HCT116 (cell line): ENCODE measurements around the gene NAALADL2. TPM values are rescaled to one million over a fixed set of nuclear protein-coding genes. Genes with fewer than 3 reads are reported as not detected.

Experiments
- ATAC-seq: fragments of 200-7000 bp; cut with Tn5 transposase; 2 replicates; pipeline ENCODE4 v1.9.1; 2020; ENCODE audit warnings: mild to moderate bottlenecking, moderate library complexity
- BruUV-seq: library from RNA; stranded (reverse); fragments of 400-500 nt; replicated peaks from 2 replicates; lab custom pipeline; 2021; lab: Mats Ljungman, UMichigan
- CTCF ChIA-PET: fragments of 300-600 bp; sonication (Branson Sonifier 250); formaldehyde crosslinking; loops from one replicate; lab custom pipeline; 2021; ENCODE audit warnings: antibody characterized with exemption; lab: Charles Lee
- POLR2A ChIA-PET: fragments of 300-600, 350-600 bp; sonication (Branson Sonifier 250); formaldehyde crosslinking; loops from one replicate; lab custom pipeline; 2021; ENCODE audit warnings: antibody characterized with exemption; lab: Charles Lee
- RAD21 ChIA-PET, 2 experiments: fragments of 300-600 bp; sonication (Branson Sonifier 250); formaldehyde crosslinking; loops; one replicate each; lab custom pipeline; 2023; ENCODE audit warnings: low total read pairs in 2 of 2; ENCODE audit not compliant: uncharacterized antibody in 2 of 2, unreplicated experiment in 2 of 2, low non-redundant PET in 1 of 2; lab: Charles Lee
- DNase-seq: peaks from one replicate; pipeline ENCODE4 v3.0.0-alpha.2; 2010; ENCODE audit warnings: low read depth, low spot score
- H2AFZ ChIP-seq: fragments of 200-600 bp; shearing (Covaris generic), sonication (generic); 2 replicates; pipeline ENCODE4 v1.6.1; 2017; ENCODE audit warnings: low read depth, mixed run types, mixed read lengths, antibody characterized with exemption, low read length; ENCODE audit not compliant: poor library complexity, severe bottlenecking
- H3K27ac ChIP-seq: 2 replicates; pipeline ENCODE4 v1.5.1; 2012; ENCODE audit warnings: low read depth, low read length
- H3K27me3 ChIP-seq: fragments of 200-600 bp; sonication (generic); 2 replicates; pipeline ENCODE4 v1.6.1; 2016; ENCODE audit warnings: mixed run types, low read length, mixed read lengths; ENCODE audit not compliant: insufficient read depth
- H3K36me3 ChIP-seq, 2 experiments: fragments of 200-500 bp in 1 of 2; fragments of 200-600 bp in 1 of 2; sonication (Bioruptor generic) in 1 of 2; sonication (generic) in 1 of 2; 2 replicates each; pipeline versions ENCODE4 v1.5.1 to v1.6.1; 2014 to 2016; ENCODE audit warnings: low read length in 2 of 2, inconsistent platforms in 1 of 2, mixed read lengths in 1 of 2, mixed run types in 1 of 2; ENCODE audit not compliant: insufficient read depth in 2 of 2, control insufficient read depth in 1 of 2
- H3K4me1 ChIP-seq, 2 experiments: fragments of 200-600 bp in 1 of 2; sonication (generic) in 1 of 2; 2 replicates each; pipeline versions ENCODE4 v1.5.1 to v1.6.1; 2012 to 2017; ENCODE audit warnings: low read length in 2 of 2, inconsistent platforms in 1 of 2, mild to moderate bottlenecking in 1 of 2, mixed read lengths in 1 of 2, mixed run types in 1 of 2, moderate library complexity in 1 of 2; ENCODE audit not compliant: insufficient read depth in 2 of 2, control insufficient read depth in 1 of 2
- H3K4me2 ChIP-seq: fragments of 200-600 bp; sonication (generic); 2 replicates; pipeline ENCODE4 v1.6.1; 2017; ENCODE audit warnings: mixed run types, low read length, mixed read lengths
- H3K4me3 ChIP-seq, 2 experiments: fragments of 200-600 bp in 1 of 2; sonication (generic) in 1 of 2; replicated peaks in 1 of 2; 2 replicates each; pipeline ENCODE4 v1.5.1; 2011 to 2016; ENCODE audit warnings: low read length in 2 of 2, control low read depth in 1 of 2, low read depth in 1 of 2, mild to moderate bottlenecking in 1 of 2, mixed read lengths in 1 of 2, mixed run types in 1 of 2
- H3K79me2 ChIP-seq: fragments of 200-600 bp; sonication (generic); 2 replicates; pipeline ENCODE4 v1.6.1; 2017; ENCODE audit warnings: mild to moderate bottlenecking, mixed run types, low read length, moderate library complexity, mixed read lengths; ENCODE audit not compliant: insufficient read depth
- H3K9ac ChIP-seq: fragments of 200-600 bp; sonication (generic); 2 replicates; pipeline ENCODE4 v1.6.1; 2016; ENCODE audit warnings: low read length, mixed read lengths
- H3K9me2 ChIP-seq: fragments of 200-600 bp; sonication (generic), shearing (Covaris generic); 2 replicates; pipeline ENCODE4 v1.6.1; 2017; ENCODE audit warnings: mixed run types, mild to moderate bottlenecking, moderate library complexity; ENCODE audit not compliant: insufficient read depth
- H3K9me3 ChIP-seq, 2 experiments: fragments of 200-500 bp in 1 of 2; fragments of 200-600 bp in 1 of 2; sonication (Bioruptor generic) in 1 of 2; sonication (generic) in 1 of 2; 2 replicates each; pipeline ENCODE4 v1.6.1; 2014 to 2017; ENCODE audit warnings: low read length in 2 of 2, mixed read lengths in 2 of 2, inconsistent platforms in 1 of 2, low read depth in 1 of 2, mild to moderate bottlenecking in 1 of 2, mixed run types in 1 of 2, moderate library complexity in 1 of 2; ENCODE audit not compliant: control insufficient read depth in 1 of 2, insufficient read depth in 1 of 2
- H4K20me1 ChIP-seq: fragments of 200-600 bp; sonication (generic), shearing (Covaris generic); 2 replicates; pipeline ENCODE4 v1.6.1; 2017; ENCODE audit warnings: mixed run types, mild to moderate bottlenecking, moderate library complexity; ENCODE audit not compliant: insufficient read depth
- CBX3 ChIP-seq: IDR thresholded peaks from 2 replicates; pipeline ENCODE4 v1.6.1; 2012; ENCODE audit warnings: low read depth
- CEBPB ChIP-seq: IDR thresholded peaks from 2 replicates; pipeline ENCODE4 v1.6.1; 2012; ENCODE audit warnings: low read depth
- ELF1 ChIP-seq: IDR thresholded peaks from 2 replicates; pipeline ENCODE4 v1.6.1; 2012; ENCODE audit warnings: low read depth, borderline replicate concordance
- EZH2 ChIP-seq: fragments of 200-600 bp; sonication (generic); IDR thresholded peaks from 2 replicates; pipeline ENCODE4 v1.6.1; 2017; ENCODE audit warnings: antibody characterized with exemption, mixed run types
- EZH2phosphoT487 ChIP-seq: fragments of 200-600 bp; IDR thresholded peaks from 2 replicates; pipeline ENCODE4 v1.6.1; 2018; ENCODE audit warnings: antibody characterized with exemption, borderline replicate concordance
- POLR2AphosphoS5 ChIP-seq: IDR thresholded peaks from 2 replicates; pipeline ENCODE4 v1.6.1; 2011; ENCODE audit warnings: mild to moderate bottlenecking, low read depth, low read length, moderate library complexity
- RAD21 ChIP-seq: IDR thresholded peaks from 2 replicates; pipeline ENCODE4 v1.6.1; 2012; ENCODE audit warnings: low read depth, mild to moderate bottlenecking
- SIN3A ChIP-seq: IDR thresholded peaks from 2 replicates; pipeline ENCODE4 v1.6.1; 2012; ENCODE audit warnings: low read depth
- SP1 ChIP-seq: IDR thresholded peaks from 2 replicates; pipeline ENCODE4 v1.6.1; 2012; ENCODE audit warnings: low read depth
- SRF ChIP-seq: IDR thresholded peaks from 2 replicates; pipeline ENCODE4 v1.6.1; 2012; ENCODE audit warnings: low read depth
- TCF7L2 ChIP-seq: IDR thresholded peaks from 2 replicates; pipeline ENCODE4 v1.7.0; 2011; ENCODE audit warnings: borderline replicate concordance, inconsistent platforms; ENCODE audit not compliant: insufficient read depth, insufficient read length; ENCODE audit errors: extremely low read depth
- YY1 ChIP-seq: IDR thresholded peaks from 2 replicates; pipeline ENCODE4 v1.6.1; 2011; ENCODE audit warnings: low read length, low read depth, moderate library complexity, mild to moderate bottlenecking; ENCODE audit not compliant: insufficient replicate concordance; ENCODE audit errors: extremely low read depth
- ZFX ChIP-seq: fragments of 450-650 bp; IDR thresholded peaks from 2 replicates; pipeline ENCODE4 v1.6.1; 2017
- intact Hi-C: fragments of 100-400 bp; cut with micrococcal nuclease; formaldehyde crosslinking; loops from 2 replicates; pipeline ENCODE4 v1.10.0; 2022
- total RNA-seq: library from RNA; stranded (reverse); gene quantifications from one replicate; pipeline ENCODE4 v1.2.1, GENCODE V29; 2021; ENCODE audit not compliant: unreplicated experiment
- TF ChIP-seq, protein P1 (sequence below): IDR thresholded peaks from 2 replicates; pipeline ENCODE4 v1.6.1; 2012
- TF ChIP-seq, protein P2 (sequence below): IDR thresholded peaks from 2 replicates; pipeline ENCODE4 v1.6.1; 2011; ENCODE audit warnings: mild to moderate bottlenecking, low read length, moderate library complexity; ENCODE audit not compliant: insufficient replicate concordance; ENCODE audit errors: extremely low read depth

Gene NAALADL2
- total RNA-seq, 1 experiment from 2014 or later = 2.9 TPM

DNA sequence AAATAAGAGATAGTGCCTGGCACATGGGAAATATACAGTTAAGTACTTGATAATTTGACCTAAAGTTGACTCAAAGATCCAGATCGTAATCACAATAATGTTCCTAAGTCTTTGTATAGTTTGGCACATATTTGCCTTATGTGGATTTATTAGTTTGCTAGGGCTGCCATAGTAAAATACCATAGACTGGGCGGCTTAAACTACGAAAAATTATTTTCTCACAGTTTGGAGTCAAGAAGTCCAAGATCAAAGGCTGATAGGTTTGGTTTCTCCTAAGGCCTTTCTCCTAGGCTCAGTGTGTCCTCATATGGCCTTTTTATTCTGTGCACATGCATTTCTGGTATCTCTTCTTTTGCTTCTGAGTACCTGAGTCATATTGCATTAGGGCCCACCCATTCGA is 453.7 kb downstream of the NAALADL2 start:
- TF ChIP-seq POLR2AphosphoS5 (no peak), SP1 (no peak), ELF1 (no peak), RAD21 (no peak), SRF (no peak), EZH2phosphoT487 (no peak), SIN3A (no peak), ZFX (no peak), CBX3 (no peak), TCF7L2 (no peak), YY1 (no peak), EZH2 (no peak), CEBPB (no peak)
- TF ChIP-seq, protein P1, sequence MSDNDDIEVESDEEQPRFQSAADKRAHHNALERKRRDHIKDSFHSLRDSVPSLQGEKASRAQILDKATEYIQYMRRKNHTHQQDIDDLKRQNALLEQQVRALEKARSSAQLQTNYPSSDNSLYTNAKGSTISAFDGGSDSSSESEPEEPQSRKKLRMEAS = no peak
- TF ChIP-seq, protein P2, sequence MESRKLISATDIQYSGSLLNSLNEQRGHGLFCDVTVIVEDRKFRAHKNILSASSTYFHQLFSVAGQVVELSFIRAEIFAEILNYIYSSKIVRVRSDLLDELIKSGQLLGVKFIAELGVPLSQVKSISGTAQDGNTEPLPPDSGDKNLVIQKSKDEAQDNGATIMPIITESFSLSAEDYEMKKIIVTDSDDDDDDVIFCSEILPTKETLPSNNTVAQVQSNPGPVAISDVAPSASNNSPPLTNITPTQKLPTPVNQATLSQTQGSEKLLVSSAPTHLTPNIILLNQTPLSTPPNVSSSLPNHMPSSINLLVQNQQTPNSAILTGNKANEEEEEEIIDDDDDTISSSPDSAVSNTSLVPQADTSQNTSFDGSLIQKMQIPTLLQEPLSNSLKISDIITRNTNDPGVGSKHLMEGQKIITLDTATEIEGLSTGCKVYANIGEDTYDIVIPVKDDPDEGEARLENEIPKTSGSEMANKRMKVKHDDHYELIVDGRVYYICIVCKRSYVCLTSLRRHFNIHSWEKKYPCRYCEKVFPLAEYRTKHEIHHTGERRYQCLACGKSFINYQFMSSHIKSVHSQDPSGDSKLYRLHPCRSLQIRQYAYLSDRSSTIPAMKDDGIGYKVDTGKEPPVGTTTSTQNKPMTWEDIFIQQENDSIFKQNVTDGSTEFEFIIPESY = no peak
- Histone ChIP-seq H3K27ac (no peak overlapping the region), H2AFZ (no peak overlapping the region), H3K9me3 (no peaks in the 10 kb centered on the region), H3K4me2 (no peak overlapping the region), H3K79me2 (no peaks in the 10 kb centered on the region), H3K9ac (no peak overlapping the region), H4K20me1 (no peaks in the 10 kb centered on the region), H3K36me3 (no peaks in the 10 kb centered on the region), H3K9me2 (no peaks in the 10 kb centered on the region), H3K4me3 (no peak overlapping the region), H3K4me1 (no peaks in the 10 kb centered on the region), H3K27me3 (no peaks in the 10 kb centered on the region)
- intact Hi-C loops = no loop called here
- ChIA-PET RAD21 (no interaction called here), POLR2A (no interaction called here), CTCF (no interaction called here)
- DNase-seq (no peak), ATAC-seq (no peak)
- BruUV-seq = no TSS peak
